Subcutaneous abdominal adipose tissue (tissue), 5 donors: ENCODE results near the gene THBD.
"Not testable (repeated sequence)": the region's sequence is repeated elsewhere in the genome, so short reads cannot be mapped to it uniquely, and the experiment has no call there.

ENCODE experiments used
- H3K27ac ChIP-seq: one replicate; pipeline ENCODE4 v1.7.0; 2013; ENCODE audit warnings: low read depth, mild to moderate bottlenecking, inconsistent platforms, low read length, moderate library complexity
- H3K27me3 ChIP-seq, 5 donors: one replicate each; pipeline ENCODE4 v1.7.0; 2013; ENCODE audit warnings: low read length in 5 of 5, inconsistent platforms in 1 of 5; ENCODE audit not compliant: control insufficient read depth in 5 of 5, insufficient read depth in 4 of 5
- H3K36me3 ChIP-seq, 5 donors: one replicate each; pipeline ENCODE4 v1.7.0; 2013; ENCODE audit warnings: low read length in 5 of 5; ENCODE audit not compliant: control insufficient read depth in 5 of 5, insufficient read depth in 5 of 5
- H3K4me1 ChIP-seq, 5 donors: one replicate each; pipeline ENCODE4 v1.7.0; 2013; ENCODE audit warnings: low read length in 5 of 5, mild to moderate bottlenecking in 3 of 5, moderate library complexity in 1 of 5; ENCODE audit not compliant: control insufficient read depth in 5 of 5, insufficient read depth in 5 of 5
- H3K4me3 ChIP-seq, 5 donors: one replicate each; pipeline ENCODE4 v1.7.0; 2013; ENCODE audit warnings: low read length in 5 of 5, low read depth in 1 of 5
- H3K9ac ChIP-seq, 5 donors: one replicate each; pipeline ENCODE4 v1.7.0; 2013; ENCODE audit warnings: low read length in 5 of 5, mild to moderate bottlenecking in 4 of 5, moderate library complexity in 3 of 5
- H3K9me3 ChIP-seq, 5 donors: one replicate each; pipeline ENCODE4 v1.7.0; 2013; ENCODE audit warnings: low read length in 5 of 5; ENCODE audit not compliant: control insufficient read depth in 5 of 5
- donor health status: healthy.
- donor health status: healthy.
- donor health status: healthy.
- donor health status: healthy.
- donor health status: healthy.

THBD gene

GRCh38 chr20:23029324-23029723 lies 20.1 kb downstream of the THBD start:
- H3K27me3 ChIP-seq = peaks cover under 1 to 5% (median 3%) of the 10 kb centered on the region in 5 donors

GRCh38 chr20:23028392-23028791 lies 21.1 kb downstream of the THBD start:
- no peak overlapping the region for H3K4me3 ChIP-seq
- H3K36me3 ChIP-seq = no peaks in the 10 kb centered on the region
- H3K9me3 ChIP-seq = no peaks in the 10 kb centered on the region
- no peak overlapping the region for H3K27ac ChIP-seq
- H3K27me3 ChIP-seq = peaks cover 0 to 2% (median 0%) of the 10 kb centered on the region in 5 donors
- peaks cover 0 to 2% (median 0%) of the 10 kb centered on the region in 5 donors for H3K4me1 ChIP-seq
- no peak overlapping the region for H3K9ac ChIP-seq

More at GRCh38 chr20:23029324-23029723, 20.1 kb downstream of the THBD start:
- Histone ChIP-seq H3K36me3 (no peaks in the 10 kb centered on the region), H3K9me3 (no peaks in the 10 kb centered on the region), H3K4me3 (no peak overlapping the region), H3K27ac (no peak overlapping the region), H3K4me1 (peaks cover 0 to 2% (median 0%) of the 10 kb centered on the region in 5 donors), H3K9ac (no peak overlapping the region)

GRCh38 chr20:23027721-23028120 lies 21.8 kb downstream of the THBD start:
- H3K9ac ChIP-seq = no peak overlapping the region
- H3K27ac ChIP-seq = no peak overlapping the region

GRCh38 chr20:23025503-23025902 lies 24.0 kb downstream of the THBD start:
- not testable (repeated sequence) for H3K36me3 ChIP-seq, H3K27me3 ChIP-seq, H3K9me3 ChIP-seq, H3K9ac ChIP-seq, H3K4me3 ChIP-seq, H3K4me1 ChIP-seq, H3K27ac ChIP-seq

More at GRCh38 chr20:23027721-23028120, 21.8 kb downstream of the THBD start:
- H3K36me3 ChIP-seq = no peaks in the 10 kb centered on the region
- H3K9me3 ChIP-seq = no peaks in the 10 kb centered on the region
- H3K4me3 ChIP-seq = no peak overlapping the region
- peaks cover 0 to 2% (median 0%) of the 10 kb centered on the region in 5 donors for H3K4me1 ChIP-seq
- H3K27me3 ChIP-seq = peaks cover 0 to 2% (median 0%) of the 10 kb centered on the region in 5 donors

GRCh38 chr20:23024701-23025100 lies 24.8 kb downstream of the THBD start:
- Histone ChIP-seq H3K27me3 (peaks cover 0 to 2% (median 0%) of the 10 kb centered on the region in 5 donors), H3K4me3 (no peak overlapping the region), H3K4me1 (no peaks in the 10 kb centered on the region), H3K36me3 (no peaks in the 10 kb centered on the region), H3K9ac (no peak overlapping the region), H3K27ac (no peak overlapping the region), H3K9me3 (no peaks in the 10 kb centered on the region)

- H3K4me3 ChIP-seq = no peak overlapping the region
- H3K9me3 ChIP-seq = no peaks in the 10 kb centered on the region
- H3K4me1 ChIP-seq = peaks cover 0 to 4% (median 0%) of the 10 kb centered on the region in 5 donors
- no peak overlapping the region for H3K9ac ChIP-seq
- H3K36me3 ChIP-seq = no peaks in the 10 kb centered on the region
- H3K27me3 ChIP-seq = peaks cover 0 to 5% (median 0%) of the 10 kb centered on the region in 5 donors
- H3K27ac ChIP-seq = no peak overlapping the region
Observed at GRCh38 chr20:23023621-23024177, 25.8 kb downstream of the THBD start.

- Histone ChIP-seq H3K4me1 (peaks cover 0 to 4% (median 0%) of the 10 kb centered on the region in 5 donors), H3K27me3 (peaks cover 0 to 5% (median 0%) of the 10 kb centered on the region in 5 donors), H3K9ac (no peak overlapping the region), H3K4me3 (no peak overlapping the region), H3K27ac (no peak overlapping the region), H3K9me3 (no peaks in the 10 kb centered on the region), H3K36me3 (no peaks in the 10 kb centered on the region)
Observed at GRCh38 chr20:23022849-23023248, 26.6 kb downstream of the THBD start.

GRCh38 chr20:23021951-23022350 lies 27.5 kb downstream of the THBD start:
- Histone ChIP-seq H3K36me3 (no peaks in the 10 kb centered on the region), H3K4me1 (peaks cover 0 to 4% (median 0%) of the 10 kb centered on the region in 5 donors), H3K27me3 (peaks cover 0 to 5% (median 0%) of the 10 kb centered on the region in 5 donors), H3K9me3 (no peaks in the 10 kb centered on the region), H3K27ac (no peak overlapping the region), H3K4me3 (no peak overlapping the region), H3K9ac (no peak overlapping the region)

GRCh38 chr20:23021541-23021940 lies 27.9 kb downstream of the THBD start:
- Histone ChIP-seq H3K27me3 (peaks cover 0 to 5% (median 0%) of the 10 kb centered on the region in 5 donors), H3K9ac (no peak overlapping the region), H3K9me3 (no peaks in the 10 kb centered on the region), H3K27ac (no peak overlapping the region), H3K36me3 (no peaks in the 10 kb centered on the region), H3K4me3 (no peak overlapping the region), H3K4me1 (peaks cover 0 to 4% (median 0%) of the 10 kb centered on the region in 5 donors)

- Histone ChIP-seq H3K9me3 (no peaks in the 10 kb centered on the region), H3K27me3 (peaks cover 0 to 3% (median 0%) of the 10 kb centered on the region in 5 donors)
Observed at GRCh38 chr20:23020230-23021018, 29.0 kb downstream of the THBD start.

More at GRCh38 chr20:23020230-23021018, 29.0 kb downstream of the THBD start:
- Histone ChIP-seq H3K4me1 (peaks cover 0 to 4% (median 0%) of the 10 kb centered on the region in 5 donors), H3K4me3 (no peak overlapping the region), H3K36me3 (no peaks in the 10 kb centered on the region), H3K9ac (no peak overlapping the region), H3K27ac (no peak overlapping the region)
